HEK293 (cell line): Measurements from ENCODE around the gene CST6.

Experiments
- HOXA7 ChIP-seq: sonication (generic); formaldehyde crosslinking; IDR thresholded peaks from 2 replicates; pipeline ENCODE4 v1.8.1; 2022; ENCODE audit warnings: missing genetic modification reagents, borderline replicate concordance
- MEIS1 ChIP-seq: sonication (generic); formaldehyde crosslinking; IDR thresholded peaks from 2 replicates; pipeline ENCODE4 v1.8.1; 2022; ENCODE audit warnings: missing genetic modification reagents, mild to moderate bottlenecking, borderline replicate concordance
- SALL2 ChIP-seq: fragments of 450-650 bp; formaldehyde crosslinking; IDR thresholded peaks from 2 replicates; pipeline ENCODE4 v1.5.0; 2017; ENCODE audit warnings: missing biosample characterization, mild to moderate bottlenecking, missing genetic modification characterization, borderline replicate concordance
- YY1 ChIP-seq: fragments of 450-650 bp; formaldehyde crosslinking; IDR thresholded peaks from 2 replicates; pipeline ENCODE4 v1.5.1; 2018; ENCODE audit warnings: missing biosample characterization, missing genetic modification characterization
- ZFP37 ChIP-seq: fragments of 450-650 bp; formaldehyde crosslinking; IDR thresholded peaks from 2 replicates; pipeline ENCODE4 v1.5.1; 2016; ENCODE audit warnings: missing biosample characterization, missing genetic modification characterization
- ZNF221 ChIP-seq: fragments of 450-650 bp; formaldehyde crosslinking; IDR thresholded peaks from 2 replicates; pipeline ENCODE4 v1.5.1; 2017; ENCODE audit warnings: missing biosample characterization, missing genetic modification characterization, borderline replicate concordance
- ZNF24 ChIP-seq: fragments of 450-650 bp; formaldehyde crosslinking; IDR thresholded peaks from 2 replicates; pipeline ENCODE4 v1.5.1; 2016; ENCODE audit warnings: missing biosample characterization, missing genetic modification characterization
- ZNF292 ChIP-seq: fragments of 450-650 bp; formaldehyde crosslinking; IDR thresholded peaks from 2 replicates; pipeline ENCODE4 v1.5.1; 2016; ENCODE audit warnings: low read depth, missing biosample characterization, missing genetic modification characterization, borderline replicate concordance
- ZNF510 ChIP-seq: fragments of 450-650 bp; formaldehyde crosslinking; IDR thresholded peaks from 2 replicates; pipeline ENCODE4 v1.5.1; 2018; ENCODE audit warnings: mild to moderate bottlenecking, missing genetic modification characterization, missing biosample characterization; ENCODE audit not compliant: insufficient replicate concordance
- TF ChIP-seq, protein P1 (sequence below): fragments of 450-650 bp; formaldehyde crosslinking; IDR thresholded peaks from 2 replicates; pipeline ENCODE4 v1.5.1; 2016; ENCODE audit warnings: missing biosample characterization, missing genetic modification characterization
- TF ChIP-seq, protein P2 (sequence below): fragments of 450-650 bp; formaldehyde crosslinking; IDR thresholded peaks from 2 replicates; pipeline ENCODE4 v1.5.1; 2016; ENCODE audit warnings: missing biosample characterization, missing genetic modification characterization, low read depth
- TF ChIP-seq, protein P3 (sequence below): fragments of 450-650 bp; formaldehyde crosslinking; IDR thresholded peaks from 2 replicates; pipeline ENCODE4 v1.5.1; 2016; ENCODE audit warnings: missing biosample characterization, missing genetic modification characterization, borderline replicate concordance
- TF ChIP-seq, protein P4 (sequence below): fragments of 450-650 bp; formaldehyde crosslinking; IDR thresholded peaks from 2 replicates; pipeline ENCODE4 v1.5.1; 2016; ENCODE audit warnings: missing biosample characterization, missing genetic modification characterization

DNA sequence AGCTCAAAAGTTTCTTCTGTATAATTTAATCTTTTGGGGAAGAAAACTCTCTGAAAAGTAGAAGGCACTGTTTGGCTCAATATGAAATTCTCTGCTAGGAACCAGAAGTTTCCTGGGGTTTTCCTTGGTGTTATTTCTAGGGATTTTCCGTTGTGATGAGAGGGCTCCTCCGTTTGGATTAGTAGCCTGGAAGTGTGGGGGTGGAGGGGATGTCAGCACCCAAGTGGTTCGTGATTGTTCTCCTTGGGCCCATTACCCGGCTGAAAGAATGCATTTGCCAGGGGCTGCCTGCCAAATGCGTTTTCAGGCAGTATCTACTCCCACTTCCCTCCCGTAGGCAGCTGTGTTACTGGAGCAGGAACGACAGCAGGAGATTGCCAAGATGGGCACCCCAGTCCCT is 44.7 kb downstream of the CST6 start:
- TF ChIP-seq, protein P1, sequence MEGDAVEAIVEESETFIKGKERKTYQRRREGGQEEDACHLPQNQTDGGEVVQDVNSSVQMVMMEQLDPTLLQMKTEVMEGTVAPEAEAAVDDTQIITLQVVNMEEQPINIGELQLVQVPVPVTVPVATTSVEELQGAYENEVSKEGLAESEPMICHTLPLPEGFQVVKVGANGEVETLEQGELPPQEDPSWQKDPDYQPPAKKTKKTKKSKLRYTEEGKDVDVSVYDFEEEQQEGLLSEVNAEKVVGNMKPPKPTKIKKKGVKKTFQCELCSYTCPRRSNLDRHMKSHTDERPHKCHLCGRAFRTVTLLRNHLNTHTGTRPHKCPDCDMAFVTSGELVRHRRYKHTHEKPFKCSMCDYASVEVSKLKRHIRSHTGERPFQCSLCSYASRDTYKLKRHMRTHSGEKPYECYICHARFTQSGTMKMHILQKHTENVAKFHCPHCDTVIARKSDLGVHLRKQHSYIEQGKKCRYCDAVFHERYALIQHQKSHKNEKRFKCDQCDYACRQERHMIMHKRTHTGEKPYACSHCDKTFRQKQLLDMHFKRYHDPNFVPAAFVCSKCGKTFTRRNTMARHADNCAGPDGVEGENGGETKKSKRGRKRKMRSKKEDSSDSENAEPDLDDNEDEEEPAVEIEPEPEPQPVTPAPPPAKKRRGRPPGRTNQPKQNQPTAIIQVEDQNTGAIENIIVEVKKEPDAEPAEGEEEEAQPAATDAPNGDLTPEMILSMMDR (tag by site-specific recombination): no peak
- TF ChIP-seq ZNF221: no peak
- TF ChIP-seq, protein P2, sequence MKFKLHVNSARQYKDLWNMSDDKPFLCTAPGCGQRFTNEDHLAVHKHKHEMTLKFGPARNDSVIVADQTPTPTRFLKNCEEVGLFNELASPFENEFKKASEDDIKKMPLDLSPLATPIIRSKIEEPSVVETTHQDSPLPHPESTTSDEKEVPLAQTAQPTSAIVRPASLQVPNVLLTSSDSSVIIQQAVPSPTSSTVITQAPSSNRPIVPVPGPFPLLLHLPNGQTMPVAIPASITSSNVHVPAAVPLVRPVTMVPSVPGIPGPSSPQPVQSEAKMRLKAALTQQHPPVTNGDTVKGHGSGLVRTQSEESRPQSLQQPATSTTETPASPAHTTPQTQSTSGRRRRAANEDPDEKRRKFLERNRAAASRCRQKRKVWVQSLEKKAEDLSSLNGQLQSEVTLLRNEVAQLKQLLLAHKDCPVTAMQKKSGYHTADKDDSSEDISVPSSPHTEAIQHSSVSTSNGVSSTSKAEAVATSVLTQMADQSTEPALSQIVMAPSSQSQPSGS (tag by site-specific recombination): no peak
- TF ChIP-seq, protein P3, sequence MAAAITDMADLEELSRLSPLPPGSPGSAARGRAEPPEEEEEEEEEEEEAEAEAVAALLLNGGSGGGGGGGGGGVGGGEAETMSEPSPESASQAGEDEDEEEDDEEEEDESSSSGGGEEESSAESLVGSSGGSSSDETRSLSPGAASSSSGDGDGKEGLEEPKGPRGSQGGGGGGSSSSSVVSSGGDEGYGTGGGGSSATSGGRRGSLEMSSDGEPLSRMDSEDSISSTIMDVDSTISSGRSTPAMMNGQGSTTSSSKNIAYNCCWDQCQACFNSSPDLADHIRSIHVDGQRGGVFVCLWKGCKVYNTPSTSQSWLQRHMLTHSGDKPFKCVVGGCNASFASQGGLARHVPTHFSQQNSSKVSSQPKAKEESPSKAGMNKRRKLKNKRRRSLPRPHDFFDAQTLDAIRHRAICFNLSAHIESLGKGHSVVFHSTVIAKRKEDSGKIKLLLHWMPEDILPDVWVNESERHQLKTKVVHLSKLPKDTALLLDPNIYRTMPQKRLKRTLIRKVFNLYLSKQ (tag by site-specific recombination): no peak
- no peak for TF ChIP-seq ZNF292 (tag by site-specific recombination)
- no peak for TF ChIP-seq HOXA7 (CRISPR knock-in tag)
- no peak for TF ChIP-seq MEIS1 (CRISPR knock-in tag)
- TF ChIP-seq SALL2 (tag by site-specific recombination): no peak
- TF ChIP-seq, protein P4, sequence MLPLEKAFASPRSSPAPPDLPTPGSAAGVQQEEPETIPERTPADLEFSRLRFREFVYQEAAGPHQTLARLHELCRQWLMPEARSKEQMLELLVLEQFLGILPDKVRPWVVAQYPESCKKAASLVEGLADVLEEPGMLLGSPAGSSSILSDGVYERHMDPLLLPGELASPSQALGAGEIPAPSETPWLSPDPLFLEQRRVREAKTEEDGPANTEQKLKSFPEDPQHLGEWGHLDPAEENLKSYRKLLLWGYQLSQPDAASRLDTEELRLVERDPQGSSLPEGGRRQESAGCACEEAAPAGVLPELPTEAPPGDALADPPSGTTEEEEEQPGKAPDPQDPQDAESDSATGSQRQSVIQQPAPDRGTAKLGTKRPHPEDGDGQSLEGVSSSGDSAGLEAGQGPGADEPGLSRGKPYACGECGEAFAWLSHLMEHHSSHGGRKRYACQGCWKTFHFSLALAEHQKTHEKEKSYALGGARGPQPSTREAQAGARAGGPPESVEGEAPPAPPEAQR (tag by site-specific recombination): no peak
- no peak for TF ChIP-seq ZFP37 (tag by site-specific recombination)
- no peak for TF ChIP-seq YY1 (tag by site-specific recombination)
- no peak for TF ChIP-seq ZNF24
- no peak for TF ChIP-seq ZNF510 (tag by site-specific recombination)
